ENCODE measurements around the gene CLTCL1.

GRCh38 chr22:19304547-19304946, 13.0 kb upstream of the CLTCL1 start:
- no peak for TF ChIP-seq CTCF (IDR thresholded peaks at IDR 0.05)
- no peak for TF ChIP-seq EZH2 (IDR thresholded peaks at IDR 0.05; ENCODE audit: borderline replicate concordance, insufficient read depth, low read depth, low read length, poor library complexity, severe bottlenecking)

Measured in B cell (primary cell).